ENCODE results near the gene KLHL8.

Gene KLHL8

GRCh38 chr4:87120411-87121162 lies 99.8 kb downstream of the KLHL8 start:
- DNase-seq = no peak

GRCh38 chr4:87120010-87120409 lies 100.4 kb downstream of the KLHL8 start:
- no peak for DNase-seq

GRCh38 chr4:87118826-87119225 lies 101.6 kb downstream of the KLHL8 start:
- no peak for DNase-seq

- no peak for DNase-seq
Observed at GRCh38 chr4:87118421-87118820, 102.0 kb downstream of the KLHL8 start.

GRCh38 chr4:87117732-87118075 lies 102.7 kb downstream of the KLHL8 start:
- no peak for DNase-seq

- DNase-seq = no peak
Observed at GRCh38 chr4:87117051-87117731, 103.2 kb downstream of the KLHL8 start.

- no peak for DNase-seq
Observed at GRCh38 chr4:87116231-87116630, 104.2 kb downstream of the KLHL8 start.

- no peak for DNase-seq
Observed at GRCh38 chr4:87114245-87115062, 106.0 kb downstream of the KLHL8 start.

GRCh38 chr4:87112063-87112462 lies 108.4 kb downstream of the KLHL8 start:
- no peak for DNase-seq

Measured in stimulated activated naive CD4-positive, alpha-beta T cell (primary cell).